ENCODE measurements around the gene STIM2.
"Not testable (repeated sequence)": the region's sequence is repeated elsewhere in the genome, so short reads cannot be mapped to it uniquely, and the experiment has no call there.

GRCh38 chr4:26894881-26895280, 34.2 kb downstream of the STIM2 start:
- not testable (repeated sequence) for TF ChIP-seq CTCF (conservative IDR thresholded peaks at IDR 0.05; ENCODE audit: low read depth, low read length); EZH2 (IDR thresholded peaks at IDR 0.05; ENCODE audit: borderline replicate concordance, low read depth, low read length, poor library complexity, severe bottlenecking)
